Stimulated activated CD8-positive, alpha-beta memory T cell treated with anti-CD3 and anti-CD28 coated beads, Interleukin-4, amount 100 ng/mL, for 48 hours (primary cell): Measurements from ENCODE around the gene INTS2.
"Not testable (repeated sequence)": the region's sequence is repeated elsewhere in the genome, so short reads cannot be mapped to it uniquely, and the experiment has no call there.

ENCODE experiments used
- DNase-seq: peaks from one replicate; pipeline ENCODE4 v3.0.0-alpha.2; 2020

INTS2 gene

DNA sequence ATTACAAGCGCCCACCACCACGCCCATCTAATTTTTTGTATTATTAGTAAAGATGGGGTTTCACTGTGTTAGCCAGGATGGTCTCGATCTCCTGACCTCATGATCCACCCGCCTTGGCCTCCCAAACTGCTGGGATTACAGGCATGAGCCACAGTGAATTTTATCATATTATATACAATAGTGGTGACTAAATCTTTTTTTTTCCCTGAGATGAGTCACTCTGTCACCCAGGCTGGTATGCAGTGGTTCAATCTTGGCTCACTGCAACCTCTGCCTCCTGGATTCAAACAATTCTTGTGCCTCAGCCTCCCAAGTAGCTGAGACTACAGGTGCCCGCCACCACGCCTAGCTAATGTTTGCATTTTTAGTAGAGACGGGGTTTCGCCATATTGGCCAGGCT is 41.9 kb downstream of the INTS2 start:
- not testable (repeated sequence) for DNase-seq

DNA sequence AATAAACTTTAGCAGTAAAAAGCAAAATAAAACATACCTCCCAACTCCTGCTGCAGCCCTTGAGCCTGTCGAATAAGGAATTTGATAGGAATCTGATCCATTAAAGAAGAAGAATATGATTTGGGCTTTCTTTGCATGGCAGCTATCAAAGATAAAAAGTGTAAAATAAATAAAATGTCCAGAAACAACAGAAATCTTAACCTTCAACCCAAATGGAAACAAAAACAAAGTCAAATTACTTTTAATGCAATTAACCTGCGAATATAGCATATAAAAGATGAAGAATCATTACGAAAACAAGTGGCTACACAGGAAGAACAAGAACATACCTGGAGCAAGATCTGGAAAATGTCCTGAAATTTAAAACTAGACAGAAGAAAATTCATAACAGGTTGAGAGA is 42.9 kb downstream of the INTS2 start:
- no peak for DNase-seq

- no peak for DNase-seq
These were observed 47.1 kb downstream of the INTS2 start for GRCh38 chr17:61880589-61881102.

DNA sequence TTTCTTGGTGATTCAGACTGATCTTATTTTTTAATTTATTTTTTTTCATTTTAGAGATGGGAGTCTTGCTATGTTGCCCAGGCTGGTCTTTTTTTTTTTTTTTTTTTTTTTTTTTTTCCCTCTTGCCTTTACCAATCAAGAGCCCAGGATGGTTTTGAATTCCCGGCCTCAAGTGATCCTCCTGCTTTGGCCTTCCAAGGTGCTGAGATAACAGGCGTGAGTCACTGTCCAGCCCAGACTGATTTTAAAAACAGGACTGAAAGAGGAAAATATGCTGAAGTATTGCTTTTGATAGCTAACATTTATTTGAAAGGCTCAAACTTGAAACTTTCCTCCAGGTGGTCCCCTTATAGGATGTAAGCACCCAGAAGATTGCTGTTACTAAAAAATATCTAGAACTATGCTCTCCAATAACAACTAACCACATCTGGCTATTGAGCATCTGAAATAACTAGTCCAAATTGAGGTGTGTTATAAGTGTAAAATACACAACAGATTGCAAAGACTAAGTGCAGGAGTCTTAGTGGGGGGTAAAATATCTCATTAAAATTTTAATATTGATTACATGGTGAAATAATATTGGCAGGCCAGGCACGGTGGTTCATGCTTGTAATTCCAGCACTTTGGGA is 48.7 kb downstream of the INTS2 start:
- DNase-seq, result no peak

DNA sequence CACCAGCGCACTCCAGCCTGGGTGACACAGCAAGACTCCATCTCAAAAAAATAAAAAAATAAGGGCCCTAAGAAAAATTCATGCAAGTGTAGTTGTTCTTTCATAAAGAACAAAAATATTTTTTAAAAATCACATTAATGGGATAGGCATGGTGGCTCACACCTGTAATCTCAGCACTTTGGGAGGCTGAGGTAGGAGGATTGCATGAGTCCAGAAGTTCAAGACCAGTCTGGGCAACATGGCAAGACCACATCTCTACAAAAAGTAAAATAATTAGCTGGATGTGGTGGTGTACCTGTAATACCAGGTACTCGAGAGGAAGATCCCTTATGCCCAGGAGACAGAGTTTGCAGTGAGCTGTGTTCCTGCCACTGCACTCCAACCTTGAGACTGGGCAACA is 49.3 kb downstream of the INTS2 start:
- DNase-seq, result no peak

GRCh38 chr17:61877837-61878236 is 49.9 kb downstream of the INTS2 start:
- DNase-seq, result no peak

DNA sequence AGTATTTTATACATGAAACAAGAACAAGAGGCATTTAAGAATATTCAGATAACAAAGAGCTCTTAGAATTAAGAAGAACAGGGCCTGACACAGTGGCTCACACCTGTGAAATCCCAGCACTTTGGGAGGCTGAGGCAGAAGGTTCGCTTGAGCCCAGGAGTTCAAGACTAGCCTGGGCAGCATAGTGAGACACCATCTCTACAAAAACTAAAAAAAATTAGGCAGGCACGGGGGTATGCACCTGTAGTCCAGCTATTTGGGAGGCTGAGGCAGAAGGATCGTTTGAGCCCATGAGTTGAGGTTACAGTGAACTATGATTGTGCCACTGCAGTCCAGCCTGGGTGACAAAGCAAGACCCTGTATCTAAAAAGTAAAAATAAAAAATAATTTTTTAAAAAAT is 52.0 kb downstream of the INTS2 start:
- no peak for DNase-seq

GRCh38 chr17:61875285-61875684 is 52.5 kb downstream of the INTS2 start:
- DNase-seq, result no peak

GRCh38 chr17:61874075-61874474 is 53.7 kb downstream of the INTS2 start:
- DNase-seq, result no peak

DNA sequence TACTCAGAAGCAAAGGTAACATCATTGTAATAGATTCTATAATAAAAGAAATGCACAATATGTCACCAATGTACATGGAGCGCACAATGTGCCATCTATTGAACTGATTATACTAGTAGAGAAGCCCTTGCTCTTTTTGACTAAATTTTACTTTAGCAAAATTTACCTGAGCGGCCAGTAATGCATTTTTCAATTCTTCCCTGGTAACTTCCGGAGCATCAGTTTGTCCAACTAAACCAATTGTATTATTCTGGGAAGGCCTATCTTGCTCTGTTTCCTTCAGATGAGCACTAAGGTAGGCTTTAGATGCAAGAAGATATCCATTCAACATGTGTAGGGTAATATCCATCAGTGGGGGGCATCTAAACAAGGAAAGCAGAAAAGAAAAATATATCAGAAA is 55.7 kb downstream of the INTS2 start:
- no peak for DNase-seq

- no peak for DNase-seq
These were observed 58.6 kb downstream of the INTS2 start for GRCh38 chr17:61869138-61869537.

- no peak for DNase-seq
These were observed 59.7 kb downstream of the INTS2 start for GRCh38 chr17:61868074-61868473.

DNA sequence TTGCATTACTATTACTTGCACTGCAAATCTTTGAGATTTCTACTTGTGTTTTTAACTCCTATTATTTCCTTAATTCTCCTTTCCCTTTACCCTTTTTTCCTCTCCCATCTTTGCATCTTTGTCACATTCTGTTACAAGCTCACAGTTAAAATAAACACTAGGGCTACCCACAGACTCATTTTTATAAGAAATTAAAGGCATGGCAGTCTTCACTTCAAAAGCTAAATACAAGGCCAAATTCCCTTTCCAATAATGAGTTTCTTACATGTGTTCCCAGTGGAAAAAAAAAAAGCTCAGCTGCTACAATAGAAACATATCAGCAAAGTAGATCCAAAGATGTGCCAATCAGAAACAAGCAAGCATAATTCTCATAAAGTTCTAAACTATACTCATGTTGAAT is 60.7 kb downstream of the INTS2 start:
- DNase-seq, result no peak

DNA sequence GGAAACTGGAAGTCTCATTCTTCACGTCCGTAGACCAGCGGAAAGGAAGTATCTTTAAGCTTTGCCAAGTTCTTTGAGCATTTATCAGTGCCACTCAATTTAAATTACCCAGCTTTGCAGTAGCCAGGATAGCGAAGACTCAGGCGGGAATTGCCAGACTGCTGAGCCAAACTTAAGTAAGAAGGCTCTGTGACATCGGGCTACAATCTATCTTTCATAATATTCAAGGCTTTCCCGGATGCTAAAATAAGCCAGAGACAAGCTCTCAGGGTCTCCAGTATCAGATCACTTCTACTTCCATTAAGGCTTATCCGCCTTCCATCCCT is 64.0 kb downstream of the INTS2 start:
- DNase-seq, result no peak

GRCh38 chr17:61862975-61863800 is 64.6 kb downstream of the INTS2 start, which contains the start of gene BRIP1:
Gene BRIP1 (minus strand): TSS chr17:61863528. CDS start chr17:61861539, 1,989 bp downstream.
- peak; percentile 91 for DNase-seq

DNA sequence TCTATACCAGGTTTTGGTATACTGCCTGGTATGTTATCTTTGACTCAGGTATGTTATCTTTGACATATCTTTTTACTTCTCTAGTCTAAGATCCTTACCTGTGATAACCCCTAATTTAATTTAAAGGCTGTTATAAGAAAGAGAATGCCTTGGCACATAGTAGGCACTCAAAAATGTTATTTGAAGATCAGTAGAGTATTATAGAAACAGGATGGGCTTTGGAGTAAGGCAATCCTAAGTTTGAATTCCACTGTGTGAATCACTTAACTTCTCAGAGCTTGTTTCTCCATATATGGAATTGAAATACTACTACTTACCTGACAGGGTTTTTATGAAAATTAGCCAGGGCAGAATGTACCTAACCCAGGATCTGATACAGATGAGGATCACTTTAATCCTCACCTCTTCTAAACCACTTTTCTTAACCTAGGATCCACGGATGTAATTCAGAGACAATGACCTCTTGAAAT is 65.6 kb downstream of the INTS2 start:
- no peak for DNase-seq

- DNase-seq, result not testable (repeated sequence)
These were observed 67.4 kb downstream of the INTS2 start for GRCh38 chr17:61860397-61860796.

GRCh38 chr17:61856035-61856434 is 71.7 kb downstream of the INTS2 start:
- DNase-seq, result no peak

DNA sequence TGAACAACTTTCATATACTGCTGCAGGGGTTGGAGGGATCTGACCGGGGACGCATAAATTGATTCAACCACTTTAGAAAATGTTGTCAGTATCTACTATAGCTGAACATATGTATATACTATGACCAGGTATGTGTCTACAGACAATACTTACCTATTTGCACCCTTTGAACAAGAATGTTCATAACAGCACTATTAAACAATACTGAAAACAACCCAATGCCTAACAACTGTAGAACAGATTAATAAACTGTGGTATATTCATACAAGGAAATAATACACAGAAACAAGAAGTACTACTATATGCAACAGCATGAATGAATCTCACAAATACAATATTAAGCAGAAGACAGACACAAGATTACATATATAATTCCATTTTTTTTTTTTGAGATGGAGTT is 74.9 kb downstream of the INTS2 start:
- DNase-seq, result no peak

GRCh38 chr17:61849674-61850073 is 78.1 kb downstream of the INTS2 start:
- no peak for DNase-seq

GRCh38 chr17:61848896-61849295 is 78.9 kb downstream of the INTS2 start:
- DNase-seq, result no peak

DNA sequence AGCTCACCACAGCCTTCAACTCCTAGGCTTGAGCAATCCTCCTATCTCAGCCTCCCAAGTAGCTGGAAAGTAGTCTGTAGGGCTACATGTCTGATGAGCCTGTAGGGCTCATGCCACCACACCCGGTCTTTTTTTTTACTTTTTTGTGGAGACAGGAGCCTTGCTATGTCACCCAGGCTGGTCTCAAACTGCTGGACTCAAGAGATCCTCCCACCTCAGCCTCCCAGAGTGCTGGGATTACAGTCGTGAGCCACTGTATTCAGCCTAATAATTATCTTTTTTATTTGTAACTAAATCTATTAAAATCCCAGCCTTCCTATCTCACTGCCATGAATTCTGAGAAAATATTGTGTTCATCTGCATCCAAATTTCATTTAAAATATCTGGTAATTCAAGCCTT is 79.5 kb downstream of the INTS2 start:
- DNase-seq, result no peak

- DNase-seq, result no peak
These were observed 80.1 kb downstream of the INTS2 start for GRCh38 chr17:61847659-61848058.

- DNase-seq, result no peak
These were observed 80.9 kb downstream of the INTS2 start for GRCh38 chr17:61846761-61847375.
